HG03196 (cell line): ENCODE data around the gene RPL36A.

Experiments
- ATAC-seq: cut with Tn5 transposase; IDR thresholded peaks from one replicate; pipeline ENCODE4 v1.9.1; 2021; ENCODE audit not compliant: unreplicated experiment

RPL36A gene

GRCh38 chrX:101430457-101431078 lies 39.8 kb downstream of the RPL36A start:
- ATAC-seq, result peak; percentile 96

- ATAC-seq, result no peak
Observed at GRCh38 chrX:101442085-101442484, 51.3 kb downstream of the RPL36A start.
